Neural progenitor cell (in vitro differentiated cells): ENCODE data around the gene IL12A. TPM values are rescaled to one million over a fixed set of nuclear protein-coding genes. Genes with fewer than 3 reads are reported as not detected.

Experiments
- DNase-seq: peaks from one replicate; pipeline ENCODE4 v3.0.0-alpha.2; 2016; ENCODE audit warnings: low spot score
- H2AFZ ChIP-seq: fragments of 200-600 bp; sonication (generic); replicated peaks from 2 replicates; pipeline ENCODE4 v1.6.1; 2016; ENCODE audit warnings: antibody characterized with exemption
- H3F3A ChIP-seq: fragments of 200-600 bp; sonication (generic); 2 replicates; pipeline ENCODE4 v1.6.1; 2016; ENCODE audit warnings: antibody characterized with exemption, low read depth
- H3K27ac ChIP-seq: fragments of 200-600 bp; sonication (generic); 2 replicates; pipeline ENCODE4 v1.5.1; 2016; ENCODE audit warnings: mild to moderate bottlenecking
- H3K27me3 ChIP-seq: fragments of 200-600 bp; sonication (generic); 2 replicates; pipeline ENCODE4 v1.6.1; 2016; ENCODE audit warnings: mild to moderate bottlenecking, moderate library complexity
- H3K36me3 ChIP-seq: fragments of 200-600 bp; sonication (generic); 2 replicates; pipeline ENCODE4 v1.5.1; 2016
- H3K4me1 ChIP-seq: fragments of 200-600 bp; sonication (generic); 2 replicates; pipeline ENCODE4 v1.6.1; 2016; ENCODE audit warnings: mixed run types
- H3K4me2 ChIP-seq: fragments of 200-600 bp; sonication (generic); 2 replicates; pipeline ENCODE4 v1.6.1; 2016
- H3K4me3 ChIP-seq: fragments of 200-600 bp; sonication (generic); 2 replicates; pipeline ENCODE4 v1.5.1; 2016
- H3K79me2 ChIP-seq: fragments of 200-600 bp; sonication (generic); 2 replicates; pipeline ENCODE4 v1.6.1; 2016; ENCODE audit warnings: low read depth
- H3K9ac ChIP-seq: fragments of 200-600 bp; sonication (generic); 2 replicates; pipeline ENCODE4 v1.6.1; 2016
- H3K9me3 ChIP-seq: fragments of 200-600 bp; sonication (generic); 2 replicates; pipeline ENCODE4 v1.5.1; 2016; ENCODE audit warnings: low read depth
- H4K20me1 ChIP-seq: fragments of 200-600 bp; sonication (generic); 2 replicates; pipeline ENCODE4 v1.6.1; 2016; ENCODE audit warnings: low read depth
- H3K27ac Mint-ChIP-seq: 3 replicates; pipeline ENCODE4 v1.8.0; 2021; ENCODE audit warnings: mixed read lengths
- H3K27me3 Mint-ChIP-seq: 2 replicates; pipeline ENCODE4 v1.8.0; 2022; ENCODE audit warnings: low read depth, mild to moderate bottlenecking, inconsistent platforms, moderate library complexity, mixed read lengths; ENCODE audit not compliant: insufficient read depth
- H3K36me3 Mint-ChIP-seq: 3 replicates; pipeline ENCODE4 v1.8.0; 2021; ENCODE audit warnings: mixed read lengths
- H3K4me1 Mint-ChIP-seq: 3 replicates; pipeline ENCODE4 v1.8.0; 2021; ENCODE audit warnings: mixed read lengths
- H3K4me3 Mint-ChIP-seq: 3 replicates; pipeline ENCODE4 v1.8.0; 2021; ENCODE audit warnings: mild to moderate bottlenecking, moderate library complexity, mixed read lengths
- H3K9me3 Mint-ChIP-seq: 3 replicates; pipeline ENCODE4 v1.8.0; 2020; ENCODE audit warnings: mixed read lengths
- EZH2 ChIP-seq: fragments of 200-600 bp; sonication (generic); IDR thresholded peaks from 2 replicates; pipeline ENCODE4 v1.6.1; 2017; ENCODE audit warnings: antibody characterized with exemption, mild to moderate bottlenecking, moderate library complexity
- EZH2phosphoT487 ChIP-seq: fragments of 200-600 bp; sonication (generic); IDR thresholded peaks from 2 replicates; pipeline ENCODE4 v1.6.1; 2017; ENCODE audit warnings: antibody characterized with exemption
- total RNA-seq: library from RNA; depleted of rRNA; stranded (reverse); fragments of >200 nt; gene quantifications from 2 replicates; pipeline ENCODE4 v1.2.3, GENCODE V29; 2015; ENCODE audit warnings: low replicate concordance
- TF ChIP-seq, protein P1 (sequence below): fragments of 200-600 bp; sonication (generic); IDR thresholded peaks from 2 replicates; pipeline ENCODE4 v1.5.1; 2017; ENCODE audit warnings: antibody characterized with exemption, mild to moderate bottlenecking

Gene IL12A
- total RNA-seq, 1 donor from 2014 or later = 0.79 TPM

GRCh38 chr3:159945930-159946329 is 42.7 kb upstream of the IL12A start:
- DNase-seq = no peak
- no peaks in the 10 kb centered on the region for H3K4me1 Mint-ChIP-seq
- H4K20me1 ChIP-seq = no peaks in the 10 kb centered on the region
- no peaks in the 10 kb centered on the region for H3K79me2 ChIP-seq
- H3K36me3 Mint-ChIP-seq = no peaks in the 10 kb centered on the region
- H3K9me3 ChIP-seq = no peaks in the 10 kb centered on the region
- H3K27ac ChIP-seq = no peak overlapping the region
- no peaks in the 10 kb centered on the region for H3K27me3 ChIP-seq
- no peaks in the 10 kb centered on the region for H3F3A ChIP-seq
- no peak overlapping the region for H3K4me3 Mint-ChIP-seq
- no peak overlapping the region for H3K27ac Mint-ChIP-seq
- no peaks in the 10 kb centered on the region for H3K36me3 ChIP-seq
- H3K4me2 ChIP-seq = no peak overlapping the region
- H3K4me1 ChIP-seq = peaks cover 5% of the 10 kb centered on the region
- no peak overlapping the region for H3K9ac ChIP-seq
- peaks cover 3% of the 10 kb centered on the region for H3K27me3 Mint-ChIP-seq
- no peaks in the 10 kb centered on the region for H3K9me3 Mint-ChIP-seq
- H3K4me3 ChIP-seq = no peak overlapping the region
- TF ChIP-seq, protein P1, sequence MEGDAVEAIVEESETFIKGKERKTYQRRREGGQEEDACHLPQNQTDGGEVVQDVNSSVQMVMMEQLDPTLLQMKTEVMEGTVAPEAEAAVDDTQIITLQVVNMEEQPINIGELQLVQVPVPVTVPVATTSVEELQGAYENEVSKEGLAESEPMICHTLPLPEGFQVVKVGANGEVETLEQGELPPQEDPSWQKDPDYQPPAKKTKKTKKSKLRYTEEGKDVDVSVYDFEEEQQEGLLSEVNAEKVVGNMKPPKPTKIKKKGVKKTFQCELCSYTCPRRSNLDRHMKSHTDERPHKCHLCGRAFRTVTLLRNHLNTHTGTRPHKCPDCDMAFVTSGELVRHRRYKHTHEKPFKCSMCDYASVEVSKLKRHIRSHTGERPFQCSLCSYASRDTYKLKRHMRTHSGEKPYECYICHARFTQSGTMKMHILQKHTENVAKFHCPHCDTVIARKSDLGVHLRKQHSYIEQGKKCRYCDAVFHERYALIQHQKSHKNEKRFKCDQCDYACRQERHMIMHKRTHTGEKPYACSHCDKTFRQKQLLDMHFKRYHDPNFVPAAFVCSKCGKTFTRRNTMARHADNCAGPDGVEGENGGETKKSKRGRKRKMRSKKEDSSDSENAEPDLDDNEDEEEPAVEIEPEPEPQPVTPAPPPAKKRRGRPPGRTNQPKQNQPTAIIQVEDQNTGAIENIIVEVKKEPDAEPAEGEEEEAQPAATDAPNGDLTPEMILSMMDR = no peak
- TF ChIP-seq EZH2 (no peak), EZH2phosphoT487 (no peak)
- H2AFZ ChIP-seq = no peak overlapping the region

- H3K27me3 ChIP-seq = no peaks in the 10 kb centered on the region
- Mint-ChIP-seq H3K9me3 (no peaks in the 10 kb centered on the region), H3K27me3 (peaks cover 3% of the 10 kb centered on the region), H3K4me1 (no peaks in the 10 kb centered on the region), H3K27ac (no peak overlapping the region), H3K36me3 (no peaks in the 10 kb centered on the region), H3K4me3 (no peak overlapping the region)
- no peaks in the 10 kb centered on the region for H4K20me1 ChIP-seq
- no peaks in the 10 kb centered on the region for H3K36me3 ChIP-seq
- H3K4me1 ChIP-seq = peaks cover 5% of the 10 kb centered on the region
- H3K27ac ChIP-seq = no peak overlapping the region
- no peak overlapping the region for H3K4me3 ChIP-seq
- no peak overlapping the region for H3K9ac ChIP-seq
- H3K79me2 ChIP-seq = no peaks in the 10 kb centered on the region
- H2AFZ ChIP-seq = no peak overlapping the region
- no peak overlapping the region for H3K4me2 ChIP-seq
- no peaks in the 10 kb centered on the region for H3F3A ChIP-seq
- no peak for DNase-seq
- no peaks in the 10 kb centered on the region for H3K9me3 ChIP-seq
- TF ChIP-seq EZH2phosphoT487 = no peak
- no peak for TF ChIP-seq EZH2
- TF ChIP-seq, protein P1 = no peak
These were observed 41.4 kb upstream of the IL12A start for GRCh38 chr3:159947220-159947619.

- Histone ChIP-seq H3K4me1 (peaks cover 5% of the 10 kb centered on the region), H3K9me3 (no peaks in the 10 kb centered on the region), H3F3A (no peaks in the 10 kb centered on the region), H3K4me3 (no peak overlapping the region), H3K36me3 (no peaks in the 10 kb centered on the region), H4K20me1 (no peaks in the 10 kb centered on the region), H2AFZ (no peak overlapping the region), H3K79me2 (no peaks in the 10 kb centered on the region), H3K27ac (no peak overlapping the region), H3K27me3 (no peaks in the 10 kb centered on the region), H3K4me2 (no peak overlapping the region), H3K9ac (no peak overlapping the region)
- Mint-ChIP-seq H3K36me3 (no peaks in the 10 kb centered on the region), H3K4me3 (no peak overlapping the region), H3K27me3 (peaks cover 3% of the 10 kb centered on the region), H3K27ac (no peak overlapping the region), H3K9me3 (no peaks in the 10 kb centered on the region), H3K4me1 (peaks cover under 1% of the 10 kb centered on the region)
- no peak for DNase-seq
- no peak for TF ChIP-seq EZH2phosphoT487
- TF ChIP-seq EZH2 = no peak
- TF ChIP-seq, protein P1 = no peak
These were observed 40.0 kb upstream of the IL12A start for GRCh38 chr3:159948429-159949144.
